Measurements from ENCODE around the gene MMRN1. TPM values are rescaled to one million over a fixed set of nuclear protein-coding genes. Genes with fewer than 3 reads are reported as not detected.

The MMRN1 gene
- total RNA-seq, 1 donor from 2014 or later = under 0.01 TPM

GRCh38 chr4:89998469-89999011 is 103.9 kb downstream of the MMRN1 start:
- Histone ChIP-seq H3K4me3 (ENCODE audit: low read depth, low read length) (no peak overlapping the region), H3K36me3 (ENCODE audit: control insufficient read depth, insufficient read depth, low read length) (no peaks in the 10 kb centered on the region), H3K27me3 (ENCODE audit: control insufficient read depth, insufficient read depth, low read length) (no peaks in the 10 kb centered on the region)
- DNase-seq (ENCODE audit: low read depth) = no peak
- TF ChIP-seq CTCF (IDR thresholded peaks at IDR 0.05; ENCODE audit: insufficient read depth, low read length, severe bottlenecking) = no peak
- FAIRE-seq = no peak

- DNase-seq (ENCODE audit: low read depth) = no peak
- Histone ChIP-seq H3K36me3 (ENCODE audit: control insufficient read depth, insufficient read depth, low read length) (no peaks in the 10 kb centered on the region), H3K4me3 (ENCODE audit: low read depth, low read length) (no peak overlapping the region), H3K27me3 (ENCODE audit: control insufficient read depth, insufficient read depth, low read length) (no peaks in the 10 kb centered on the region)
- TF ChIP-seq CTCF (IDR thresholded peaks at IDR 0.05; ENCODE audit: insufficient read depth, low read length, severe bottlenecking) = no peak
- FAIRE-seq = no peak
These were observed 106.4 kb downstream of the MMRN1 start for GRCh38 chr4:90001023-90001422.

GRCh38 chr4:90002441-90003062 is 107.9 kb downstream of the MMRN1 start:
- DNase-seq (ENCODE audit: low read depth) (no peak), FAIRE-seq (no peak)
- no peak overlapping the region for H3K4me3 ChIP-seq (ENCODE audit: low read depth, low read length)
- TF ChIP-seq CTCF (IDR thresholded peaks at IDR 0.05; ENCODE audit: insufficient read depth, low read length, severe bottlenecking) = no peak
- H3K36me3 ChIP-seq (ENCODE audit: control insufficient read depth, insufficient read depth, low read length) = no peaks in the 10 kb centered on the region
- H3K27me3 ChIP-seq (ENCODE audit: control insufficient read depth, insufficient read depth, low read length) = no peaks in the 10 kb centered on the region

Other genes with a start within 250 kb of the MMRN1 start
- 30.0 and 31.6 TPM in 2 replicates for gene SNCA, start 57.7 kb upstream of the MMRN1 start, total RNA-seq
- 6.6 and 10.9 TPM in 2 replicates for gene CCSER1, start 232.5 kb downstream of the MMRN1 start, total RNA-seq